Activated CD8-positive, alpha-beta T cell treated with anti-CD3 and anti-CD28 coated beads for 36 hours (primary cell): ENCODE results near the gene CLEC10A. TPM values are rescaled to one million over a fixed set of nuclear protein-coding genes. Genes with fewer than 3 reads are reported as not detected.
"Not testable (repeated sequence)": the region's sequence is repeated elsewhere in the genome, so short reads cannot be mapped to it uniquely, and the experiment has no call there.

Experiments
- ATAC-seq: fragments of 200-7000 bp; cut with Tn5 transposase; one replicate; pipeline ENCODE4 v1.10.0; 2021; ENCODE audit warnings: mild to moderate bottlenecking, moderate library complexity
- CTCF ChIA-PET: fragments of 350-600 bp; sonication (Branson Sonifier 250); formaldehyde crosslinking; loops from one replicate; lab custom pipeline; 2021; ENCODE audit warnings: antibody characterized with exemption; lab: Charles Lee
- POLR2A ChIA-PET: fragments of 350-600 bp; sonication (Branson Sonifier 250); formaldehyde crosslinking; loops from one replicate; lab custom pipeline; 2021; ENCODE audit warnings: antibody characterized with exemption; lab: Charles Lee
- DNase-seq: peaks from one replicate; pipeline ENCODE4 v3.0.0-alpha.2; 2020
- H3K27ac Mint-ChIP-seq: one replicate; pipeline ENCODE4 v1.8.0; 2021; ENCODE audit warnings: mild to moderate bottlenecking, mixed read lengths
- H3K27me3 Mint-ChIP-seq: one replicate; pipeline ENCODE4 v1.8.0; 2021; ENCODE audit warnings: mixed read lengths
- H3K36me3 Mint-ChIP-seq: one replicate; pipeline ENCODE4 v1.8.0; 2021; ENCODE audit warnings: low read depth, mixed read lengths
- H3K4me1 Mint-ChIP-seq: one replicate; pipeline ENCODE4 v1.8.0; 2021; ENCODE audit warnings: low read depth, mixed read lengths
- H3K4me3 Mint-ChIP-seq: one replicate; pipeline ENCODE4 v1.8.0; 2021; ENCODE audit warnings: mild to moderate bottlenecking, moderate library complexity, mixed read lengths
- H3K9me3 Mint-ChIP-seq: one replicate; pipeline ENCODE4 v1.8.0; 2021; ENCODE audit warnings: mixed read lengths
- intact Hi-C: fragments of 100-400 bp; cut with micrococcal nuclease; formaldehyde crosslinking; loops from one replicate; pipeline ENCODE4 v1.10.0; 2022
- total RNA-seq, 2 experiments: library from RNA; stranded (reverse); gene quantifications; one replicate each; pipeline ENCODE4 v1.2.3, GENCODE V29; 2021
- TF ChIP-seq, protein P1 (sequence below): fragments of 200-600 bp; IDR thresholded peaks from one replicate; pipeline ENCODE4 v1.8.0; 2022; ENCODE audit warnings: antibody characterized with exemption, mild to moderate bottlenecking

Gene CLEC10A, protein sequence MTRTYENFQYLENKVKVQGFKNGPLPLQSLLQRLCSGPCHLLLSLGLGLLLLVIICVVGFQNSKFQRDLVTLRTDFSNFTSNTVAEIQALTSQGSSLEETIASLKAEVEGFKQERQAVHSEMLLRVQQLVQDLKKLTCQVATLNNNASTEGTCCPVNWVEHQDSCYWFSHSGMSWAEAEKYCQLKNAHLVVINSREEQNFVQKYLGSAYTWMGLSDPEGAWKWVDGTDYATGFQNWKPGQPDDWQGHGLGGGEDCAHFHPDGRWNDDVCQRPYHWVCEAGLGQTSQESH
- total RNA-seq: not detected

DNA sequence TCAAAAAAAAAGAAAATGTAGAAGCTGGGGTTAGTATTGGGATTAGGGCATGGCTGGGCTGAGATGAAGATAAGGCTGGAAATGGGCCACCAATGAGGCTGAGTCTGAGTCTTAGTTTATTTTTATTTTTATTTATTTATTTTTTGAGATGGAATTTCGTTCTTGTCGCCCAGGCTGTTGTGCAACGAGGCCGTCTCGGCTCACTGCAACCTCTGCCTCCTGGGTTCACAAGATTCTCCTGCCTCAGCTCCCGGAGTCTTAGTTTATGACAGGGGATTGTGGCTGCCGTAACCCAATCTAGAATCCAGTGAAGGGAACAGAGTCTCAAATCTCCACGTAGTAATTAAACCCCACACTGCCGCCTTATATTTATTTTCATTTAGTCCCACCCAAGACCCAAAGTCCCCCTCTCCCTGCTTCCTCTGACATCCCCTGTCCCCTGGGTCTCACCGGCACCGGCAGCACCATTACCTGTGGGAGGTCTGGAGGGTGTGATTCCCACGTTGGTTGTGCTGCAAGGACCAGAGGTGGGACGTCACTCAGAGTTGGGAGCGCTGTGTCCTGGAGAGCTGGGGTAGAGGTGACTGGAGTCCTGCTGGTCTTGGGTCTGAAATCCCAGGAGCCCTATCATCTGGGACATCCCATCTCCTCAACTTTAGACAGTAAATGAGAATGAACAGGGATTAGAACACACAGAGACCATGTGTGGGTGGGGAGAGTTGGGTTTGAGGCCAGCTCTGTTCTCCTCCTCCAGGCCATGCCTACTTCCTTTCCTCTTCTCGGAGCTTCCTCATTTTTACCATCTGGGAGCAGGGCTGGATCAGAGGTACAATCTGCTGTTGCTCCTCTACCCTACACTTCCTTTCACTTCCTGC is at the start of gene CLEC10A:
Gene CLEC10A, minus strand, starts transcription at position 671 of the 875 bp plus-strand sequence. CDS start 1,439 bp downstream, outside the sequence.
- TF ChIP-seq, protein P1, sequence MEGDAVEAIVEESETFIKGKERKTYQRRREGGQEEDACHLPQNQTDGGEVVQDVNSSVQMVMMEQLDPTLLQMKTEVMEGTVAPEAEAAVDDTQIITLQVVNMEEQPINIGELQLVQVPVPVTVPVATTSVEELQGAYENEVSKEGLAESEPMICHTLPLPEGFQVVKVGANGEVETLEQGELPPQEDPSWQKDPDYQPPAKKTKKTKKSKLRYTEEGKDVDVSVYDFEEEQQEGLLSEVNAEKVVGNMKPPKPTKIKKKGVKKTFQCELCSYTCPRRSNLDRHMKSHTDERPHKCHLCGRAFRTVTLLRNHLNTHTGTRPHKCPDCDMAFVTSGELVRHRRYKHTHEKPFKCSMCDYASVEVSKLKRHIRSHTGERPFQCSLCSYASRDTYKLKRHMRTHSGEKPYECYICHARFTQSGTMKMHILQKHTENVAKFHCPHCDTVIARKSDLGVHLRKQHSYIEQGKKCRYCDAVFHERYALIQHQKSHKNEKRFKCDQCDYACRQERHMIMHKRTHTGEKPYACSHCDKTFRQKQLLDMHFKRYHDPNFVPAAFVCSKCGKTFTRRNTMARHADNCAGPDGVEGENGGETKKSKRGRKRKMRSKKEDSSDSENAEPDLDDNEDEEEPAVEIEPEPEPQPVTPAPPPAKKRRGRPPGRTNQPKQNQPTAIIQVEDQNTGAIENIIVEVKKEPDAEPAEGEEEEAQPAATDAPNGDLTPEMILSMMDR: no peak
- H3K9me3 Mint-ChIP-seq: no peaks in the 10 kb centered on the region
- H3K27me3 Mint-ChIP-seq: peaks cover 8% of the 10 kb centered on the region
- H3K4me1 Mint-ChIP-seq: peaks cover 22% of the 10 kb centered on the region
- ChIA-PET POLR2A (no interaction called here), CTCF (interaction anchor here (1.2 kb wide), 1 partner anchor 34 kb away, joined by 3 read pairs; no protein-coding TSS in a partner anchor)
- intact Hi-C loops: no loop called here
- no peak within 1 kb of the TSS for H3K27ac Mint-ChIP-seq
- ATAC-seq (no peak), DNase-seq (no peak)
- H3K4me3 Mint-ChIP-seq: no peak within 1 kb of the TSS
- H3K36me3 Mint-ChIP-seq: no peaks in the 10 kb centered on the region

DNA sequence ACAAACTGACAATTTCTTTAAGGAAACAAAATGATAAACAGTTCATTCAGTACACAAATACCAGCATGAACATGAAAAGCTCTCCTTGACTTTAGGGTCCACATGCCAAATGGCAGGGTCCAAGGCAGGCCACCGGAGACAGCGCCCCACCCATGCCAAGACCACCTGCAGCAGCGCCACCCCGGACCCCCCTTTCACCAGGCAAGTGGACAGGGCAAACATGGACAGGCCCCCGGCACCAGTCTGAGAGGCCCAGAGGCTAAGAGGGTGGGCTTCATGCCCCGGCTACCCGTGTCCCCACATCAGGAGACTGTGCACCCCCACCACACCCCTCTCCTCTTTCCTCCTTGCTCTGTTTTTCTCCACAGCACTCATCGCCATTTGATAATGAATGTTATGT is 49.3 kb upstream of the CLEC10A start:
- no peak overlapping the region for H3K4me3 Mint-ChIP-seq
- no peak overlapping the region for H3K27ac Mint-ChIP-seq
- no peak for ATAC-seq
- intact Hi-C loops: no loop called here
- H3K4me1 Mint-ChIP-seq: peaks cover 22% of the 10 kb centered on the region
- ChIA-PET POLR2A (no interaction called here), CTCF (interaction anchor here (1.0 to 1.9 kb wide), 5 partner anchors 77 to 126 kb away, joined by 3 to 9 read pairs (median 5); partner anchors contain the start of gene SLC16A11)
- no peaks in the 10 kb centered on the region for H3K9me3 Mint-ChIP-seq
- TF ChIP-seq, protein P1: no peak
- H3K27me3 Mint-ChIP-seq: no peaks in the 10 kb centered on the region
- DNase-seq: no peak
- H3K36me3 Mint-ChIP-seq: no peaks in the 10 kb centered on the region

DNA sequence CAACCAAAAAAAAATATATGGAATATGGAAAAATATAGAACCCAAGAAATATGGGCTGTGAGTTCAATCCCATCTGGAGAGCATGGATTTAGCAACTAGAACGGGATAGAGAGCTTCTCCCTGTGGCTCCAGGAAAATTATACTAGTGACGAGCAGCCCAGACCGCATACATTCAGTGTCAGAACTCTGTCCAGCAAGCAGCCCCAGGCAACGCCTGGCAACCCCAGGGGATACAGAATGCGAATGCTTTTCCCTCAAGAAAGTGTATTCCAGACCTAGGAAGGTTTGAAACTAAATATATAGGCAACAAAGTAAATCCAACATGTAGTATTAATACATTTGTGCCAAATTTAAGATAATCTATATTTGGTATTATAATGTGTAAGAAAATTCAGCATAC is 48.1 kb upstream of the CLEC10A start:
- H3K9me3 Mint-ChIP-seq: no peaks in the 10 kb centered on the region
- intact Hi-C loops: no loop called here
- peaks cover 3% of the 10 kb centered on the region for H3K27me3 Mint-ChIP-seq
- TF ChIP-seq, protein P1: no peak
- no peak for ATAC-seq
- POLR2A ChIA-PET: no interaction called here
- H3K27ac Mint-ChIP-seq: no peak overlapping the region
- H3K4me3 Mint-ChIP-seq: no peak overlapping the region
- CTCF ChIA-PET: interaction anchor here (1.6 kb wide), 2 partner anchors 82 to 84 kb away, joined by 3 to 5 read pairs; partner anchors contain the start of gene SLC16A11
- no peak for DNase-seq
- no peaks in the 10 kb centered on the region for H3K36me3 Mint-ChIP-seq
- H3K4me1 Mint-ChIP-seq: peaks cover 16% of the 10 kb centered on the region

DNA sequence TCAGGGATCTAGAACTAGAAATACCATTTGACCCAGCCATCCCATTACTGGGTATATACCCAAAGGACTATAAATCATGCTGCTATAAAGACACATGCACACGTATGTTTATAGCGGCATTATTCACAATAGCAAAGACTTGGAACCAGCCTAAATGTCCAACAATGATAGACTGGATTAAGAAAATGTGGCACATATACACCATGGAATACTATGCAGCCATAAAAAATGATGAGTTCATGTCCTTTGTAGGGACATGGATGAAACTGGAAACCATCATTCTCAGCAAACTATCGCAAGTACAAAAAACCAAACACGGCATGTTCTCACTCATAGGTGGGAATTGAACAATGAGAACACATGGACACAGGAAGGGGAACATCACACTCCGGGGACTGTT is 47.5 kb upstream of the CLEC10A start:
- H3K27ac Mint-ChIP-seq, H3K9me3 Mint-ChIP-seq, H3K36me3 Mint-ChIP-seq, POLR2A ChIA-PET, H3K27me3 Mint-ChIP-seq, ATAC-seq, intact Hi-C loops, H3K4me3 Mint-ChIP-seq, DNase-seq: not testable (repeated sequence)
- CTCF ChIA-PET: interaction anchor here (1.6 kb wide), 1 partner anchor 82 kb away, joined by 3 read pairs; no protein-coding TSS in a partner anchor
- peaks cover 11% of the 10 kb centered on the region for H3K4me1 Mint-ChIP-seq

DNA sequence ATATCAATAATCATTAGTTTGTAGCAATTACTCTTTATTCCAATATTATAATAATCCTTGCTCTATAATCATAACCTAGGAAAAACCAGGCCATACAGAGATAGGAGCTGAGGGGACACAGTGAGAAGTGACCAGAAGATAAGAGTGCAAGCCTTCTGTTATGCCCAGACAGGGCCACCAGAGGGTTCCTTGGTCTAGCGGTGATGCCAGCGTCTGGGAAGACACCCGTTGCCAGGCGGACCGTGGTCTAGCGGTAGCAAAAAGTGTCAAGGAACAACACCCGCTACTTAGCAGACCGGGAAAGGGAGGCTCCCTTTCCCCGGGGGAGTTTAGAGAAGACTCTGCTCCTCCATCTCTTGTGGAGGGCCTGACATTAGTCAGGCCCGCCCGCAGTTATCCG is 46.3 kb upstream of the CLEC10A start:
- H3K27me3 Mint-ChIP-seq, DNase-seq, POLR2A ChIA-PET, intact Hi-C loops, H3K27ac Mint-ChIP-seq, H3K9me3 Mint-ChIP-seq, ATAC-seq, H3K4me1 Mint-ChIP-seq, H3K36me3 Mint-ChIP-seq, H3K4me3 Mint-ChIP-seq: not testable (repeated sequence)
- CTCF ChIA-PET: interaction anchor here (0.8 kb wide), 1 partner anchor 72 kb away, joined by 3 read pairs; no protein-coding TSS in a partner anchor
